ENCODE data around the gene SCNN1A.

SCNN1A gene

DNA sequence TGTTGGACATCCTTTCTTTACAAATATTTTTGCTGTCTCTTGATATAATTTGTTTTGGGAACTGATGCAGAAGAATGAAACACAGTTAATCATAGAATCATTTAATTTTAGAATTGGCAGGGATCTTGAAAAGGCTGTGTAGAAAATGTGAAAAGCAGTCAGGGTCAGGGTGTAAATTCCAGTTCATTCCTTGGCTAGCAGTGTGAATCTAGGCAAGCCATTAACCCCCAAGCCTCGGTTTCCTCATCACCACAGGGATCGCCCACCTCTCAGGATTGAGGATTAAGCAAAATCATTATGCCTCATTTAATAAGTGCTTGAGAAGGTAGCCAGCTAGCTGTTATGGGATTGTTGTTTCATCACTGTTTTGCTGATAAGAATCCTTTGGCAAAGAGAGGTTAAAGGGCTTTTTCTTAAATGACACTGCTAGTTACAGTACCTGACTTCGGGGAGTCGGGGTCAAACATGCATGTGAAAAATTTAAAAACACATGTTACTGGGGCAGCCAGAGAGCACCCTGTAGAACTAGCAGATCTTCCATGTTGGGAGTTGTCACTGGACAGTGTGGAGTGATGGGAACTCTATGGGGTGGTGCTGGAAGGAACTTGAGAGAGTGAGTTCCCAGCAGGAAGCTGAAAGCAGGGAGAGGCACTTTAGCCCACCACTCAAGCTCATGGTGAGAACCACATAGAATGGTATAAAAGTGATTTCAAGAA is 44.2 kb downstream of the SCNN1A start:
- no peak for DNase-seq

DNA sequence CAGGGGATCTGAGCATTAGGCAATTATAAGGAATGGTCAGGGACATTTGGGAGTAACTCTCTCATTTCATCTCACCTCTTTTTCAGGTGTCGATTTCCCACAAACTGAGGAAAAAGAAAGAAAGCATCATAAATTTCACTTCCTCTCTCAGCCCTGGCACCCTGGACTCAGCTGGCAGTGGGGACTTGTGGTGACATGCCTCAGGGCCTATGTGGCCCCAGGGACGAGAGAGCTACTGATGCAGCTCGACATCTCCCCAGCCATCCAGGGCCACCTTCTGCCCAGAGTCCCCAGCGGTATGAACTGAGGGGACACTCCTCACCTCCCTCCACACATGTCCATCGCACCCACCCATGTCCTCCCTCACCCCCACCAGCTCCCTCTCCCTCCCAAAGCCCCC is 45.2 kb downstream of the SCNN1A start:
- no peak for DNase-seq

DNA sequence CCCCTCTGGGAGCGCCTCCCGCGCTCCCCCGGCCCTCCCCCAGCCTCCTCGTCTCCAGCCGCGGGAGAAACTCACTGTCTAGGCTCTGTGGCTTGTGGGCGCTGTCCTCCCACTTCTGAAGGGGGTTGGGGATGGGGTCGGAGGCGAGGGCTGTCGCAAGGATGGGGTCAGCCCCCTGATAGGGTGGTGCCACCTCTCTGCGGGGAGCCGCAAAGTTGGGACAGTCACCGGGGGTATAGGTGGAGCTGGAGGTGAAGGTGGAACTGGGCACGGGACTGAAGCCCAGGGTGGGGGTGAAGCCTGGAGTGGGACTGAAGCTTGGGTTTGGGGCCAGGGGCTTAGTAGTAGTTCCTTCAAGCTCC is 45.7 kb downstream of the SCNN1A start:
- DNase-seq: no peak

DNA sequence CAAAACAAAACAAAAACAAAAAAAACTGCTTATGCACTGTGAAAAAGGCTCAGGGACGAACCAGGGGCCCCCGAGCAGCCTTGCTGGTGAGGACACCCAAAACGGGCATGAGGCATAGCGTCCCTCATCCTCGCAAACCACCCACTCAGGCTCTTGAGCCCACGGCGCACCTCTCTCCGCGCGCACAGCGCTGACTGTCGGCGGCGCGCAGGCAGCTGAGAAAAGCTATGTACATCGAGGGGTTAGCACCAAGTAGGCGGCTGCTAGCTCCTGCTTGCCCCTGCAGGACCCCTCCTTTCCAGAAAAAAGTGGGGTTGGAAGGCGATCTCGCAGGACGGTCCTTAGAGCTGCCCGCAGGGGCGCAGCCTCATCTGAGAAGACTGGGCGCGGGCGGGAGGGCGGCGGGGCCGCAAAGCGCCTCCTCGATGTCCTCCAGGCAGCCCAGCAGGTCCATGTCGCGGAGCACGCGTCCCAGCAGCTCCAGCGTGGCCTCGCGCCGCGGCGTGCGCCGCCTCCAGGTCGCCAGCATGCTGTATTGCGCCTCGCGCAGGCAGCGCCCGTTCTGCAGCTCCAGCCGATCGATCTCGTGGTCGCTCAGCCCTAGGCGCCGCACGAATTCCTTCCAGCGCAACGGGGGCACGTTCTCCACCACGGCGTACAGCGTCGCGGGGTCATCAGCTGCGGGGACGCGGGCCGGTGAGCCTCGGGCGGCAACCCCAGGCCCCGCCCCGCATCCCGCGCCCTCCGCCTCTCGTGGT is 46.2 kb downstream of the SCNN1A start:
- DNase-seq: no peak

DNA sequence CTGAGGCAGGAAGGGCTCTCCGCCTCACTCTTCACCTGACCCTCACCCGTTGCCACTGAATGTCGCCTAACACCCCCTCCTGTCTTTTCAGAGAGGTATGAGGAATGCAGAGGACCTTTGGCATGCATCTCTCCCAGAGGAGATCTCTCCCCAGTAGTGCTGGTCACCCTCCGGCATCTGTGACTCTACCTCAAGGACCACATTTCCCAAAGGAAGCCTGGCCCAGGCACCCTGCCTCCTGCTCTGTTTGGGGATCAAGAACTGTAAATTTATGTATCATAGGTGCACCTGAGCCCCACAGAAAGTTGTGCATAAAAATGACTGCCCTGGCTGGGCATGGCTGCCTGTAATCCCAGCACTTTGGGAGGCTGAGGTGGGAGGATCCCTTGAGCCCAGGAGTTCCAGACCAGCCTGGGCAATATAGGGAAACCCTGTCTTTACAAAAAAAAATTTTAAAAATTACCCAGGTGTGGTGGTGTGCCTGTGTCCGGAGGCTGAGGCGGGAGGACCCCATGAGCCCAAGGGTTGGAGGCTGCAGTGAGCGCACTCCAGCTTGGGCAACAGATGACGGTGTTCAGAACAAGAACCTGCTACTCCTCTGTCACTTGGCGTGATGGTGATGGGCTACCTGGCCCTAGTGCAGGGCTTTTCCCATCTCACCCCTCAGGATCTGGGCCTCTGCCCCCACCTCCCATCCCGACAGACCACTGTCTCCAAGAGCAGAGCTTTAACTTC is 47.2 kb downstream of the SCNN1A start:
- DNase-seq: no peak

DNA sequence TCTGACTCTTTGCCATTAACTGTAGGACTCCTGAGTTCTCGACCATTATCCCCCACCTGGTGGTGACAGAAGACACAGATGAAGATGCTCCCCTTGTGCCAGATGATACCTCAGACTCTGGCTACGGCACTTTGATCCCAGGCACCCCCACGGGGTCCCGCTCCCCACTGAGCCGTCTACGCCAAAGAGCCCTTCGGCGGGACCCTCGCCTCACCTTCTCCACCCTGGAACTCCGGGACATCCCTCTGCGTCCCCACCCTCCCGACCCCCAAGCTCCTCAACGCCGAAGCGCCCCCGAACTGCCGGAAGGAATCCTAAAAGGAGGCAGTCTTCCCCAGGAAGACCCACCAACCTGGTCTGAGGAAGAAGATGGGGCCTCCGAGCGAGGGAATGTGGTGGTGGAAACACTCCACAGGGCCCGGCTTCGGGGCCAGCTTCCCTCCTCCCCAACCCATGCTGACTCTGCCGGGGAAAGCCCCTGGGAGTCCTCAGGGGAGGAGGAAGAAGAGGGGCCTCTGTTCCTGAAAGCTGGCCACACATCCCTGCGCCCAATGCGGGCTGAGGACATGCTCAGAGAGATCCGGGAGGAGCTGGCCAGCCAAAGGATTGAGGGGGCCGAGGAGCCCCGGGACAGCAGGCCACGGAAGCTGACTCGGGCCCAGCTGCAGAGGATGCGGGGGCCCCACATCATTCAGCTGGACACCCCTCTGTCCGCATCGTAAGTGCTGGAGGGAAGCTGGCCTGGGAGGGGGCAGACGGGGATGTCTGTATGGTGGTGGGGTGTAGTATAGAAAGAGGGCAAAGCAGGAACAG is 47.9 kb downstream of the SCNN1A start:
- DNase-seq: no peak

DNA sequence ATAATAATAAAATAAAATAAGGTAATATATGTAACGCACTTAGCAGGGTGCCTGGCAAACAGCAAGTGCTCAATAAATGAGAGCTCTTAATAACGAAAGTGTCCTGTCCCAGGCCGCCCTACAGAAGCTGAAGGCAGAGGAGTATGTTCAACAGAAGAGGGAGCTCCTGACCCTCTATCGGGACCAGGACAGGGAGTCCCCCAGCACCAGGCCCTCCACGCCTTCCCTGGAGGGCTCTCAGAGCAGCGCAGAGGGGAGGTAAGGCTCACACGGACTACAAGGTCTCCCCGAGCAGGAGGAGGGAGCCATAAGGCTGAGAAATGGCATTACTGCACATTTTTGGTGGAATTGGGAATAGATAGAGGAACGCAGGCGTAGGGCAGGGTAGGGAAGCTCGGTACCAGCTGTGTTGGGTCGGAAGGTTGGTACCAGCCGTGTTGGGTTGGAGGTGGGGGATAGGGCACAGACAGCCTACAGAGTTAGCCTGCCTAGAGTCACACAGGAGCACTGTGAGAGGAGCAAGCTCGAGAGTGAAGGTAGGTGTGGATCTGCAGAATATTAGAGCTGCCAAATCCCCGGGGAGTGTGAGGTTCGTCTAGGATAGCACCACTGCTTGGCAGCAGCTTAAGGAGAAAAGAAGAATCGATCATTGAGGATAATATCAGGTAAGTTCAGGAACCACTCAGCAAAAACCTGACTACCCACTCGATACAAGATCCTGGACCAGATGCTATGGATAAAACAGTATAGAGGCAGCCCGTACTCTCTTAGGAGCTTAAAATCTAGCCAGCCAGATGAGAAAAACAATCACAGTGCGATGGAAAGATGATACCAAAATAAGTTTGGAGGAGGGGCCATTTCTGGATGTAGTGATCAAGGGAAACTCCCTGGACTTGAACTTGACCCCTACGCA is 48.8 kb downstream of the SCNN1A start:
- no peak for DNase-seq

DNA sequence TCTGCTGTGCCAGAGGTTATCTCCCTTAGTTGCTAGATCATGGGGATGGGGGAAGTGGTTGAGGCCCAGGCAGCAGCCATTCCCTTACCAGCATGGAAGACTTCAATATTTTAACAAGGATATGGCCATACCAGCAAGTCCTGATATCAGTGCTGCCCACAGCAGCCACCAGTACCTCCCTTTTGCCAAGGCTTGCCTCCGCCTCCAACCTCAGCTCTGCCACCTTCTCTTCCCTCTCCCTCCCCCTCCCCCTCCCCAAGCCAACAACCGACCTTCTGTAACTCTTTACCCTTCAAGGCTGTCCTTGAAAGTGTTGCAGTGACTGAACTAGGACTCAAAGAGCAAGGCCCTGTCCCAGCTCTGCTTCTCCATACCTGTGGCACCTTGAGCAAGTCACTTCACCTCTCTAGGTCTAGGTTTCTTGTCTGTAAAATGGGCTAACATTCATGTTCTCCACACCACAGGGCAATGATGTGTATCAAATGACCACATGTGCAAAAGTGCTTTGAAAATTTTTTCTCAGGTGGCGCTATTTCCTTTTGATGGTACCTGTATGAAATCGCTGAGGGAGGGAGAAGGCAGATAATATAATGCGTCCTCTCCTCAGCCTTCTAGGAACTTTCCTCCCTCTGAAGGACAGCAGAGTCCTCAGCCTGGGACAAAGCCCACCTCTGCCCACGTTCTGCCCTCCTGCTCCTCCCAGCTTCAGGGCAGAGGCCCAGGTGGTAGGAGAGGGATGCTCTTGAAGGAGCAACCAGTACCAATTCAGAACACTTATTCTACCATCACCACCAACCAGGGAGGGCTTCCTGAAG is 50.2 kb downstream of the SCNN1A start:
- DNase-seq: no peak

DNA sequence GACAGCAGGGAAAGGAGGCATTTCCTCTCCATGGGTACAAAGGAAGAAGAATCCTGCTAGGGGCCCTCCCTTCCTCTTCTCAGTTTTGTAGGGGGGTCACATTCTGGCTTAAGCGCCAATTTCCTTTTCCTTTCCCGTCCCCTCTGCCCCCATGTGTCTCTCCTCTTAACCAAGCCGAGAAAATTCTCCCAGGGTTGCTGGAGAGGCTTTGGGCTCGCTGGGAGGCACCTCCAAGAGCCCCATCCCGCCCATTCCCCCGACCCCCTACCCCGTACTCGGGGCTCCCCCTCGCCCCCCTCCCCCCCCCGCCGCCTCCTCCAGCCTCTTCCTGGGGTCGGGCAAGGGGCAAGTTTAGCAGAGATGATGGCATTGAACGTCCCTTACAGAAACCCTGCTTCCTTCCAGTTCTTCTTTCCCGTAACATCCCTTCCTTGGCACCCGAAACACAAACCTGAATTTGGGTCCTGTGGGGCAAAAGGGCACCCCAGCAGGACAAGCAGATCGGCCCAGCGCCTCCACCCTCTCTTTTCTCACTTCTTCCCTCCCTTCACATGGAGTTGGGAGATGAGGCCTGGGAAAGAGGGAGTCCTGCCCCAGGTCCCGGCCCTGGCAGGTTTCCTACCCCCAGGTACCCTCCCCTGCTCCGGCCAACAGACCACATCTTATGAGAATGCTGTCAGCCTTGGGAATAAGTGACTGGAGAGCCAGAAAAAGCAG is 51.2 kb downstream of the SCNN1A start:
- no peak for DNase-seq

DNA sequence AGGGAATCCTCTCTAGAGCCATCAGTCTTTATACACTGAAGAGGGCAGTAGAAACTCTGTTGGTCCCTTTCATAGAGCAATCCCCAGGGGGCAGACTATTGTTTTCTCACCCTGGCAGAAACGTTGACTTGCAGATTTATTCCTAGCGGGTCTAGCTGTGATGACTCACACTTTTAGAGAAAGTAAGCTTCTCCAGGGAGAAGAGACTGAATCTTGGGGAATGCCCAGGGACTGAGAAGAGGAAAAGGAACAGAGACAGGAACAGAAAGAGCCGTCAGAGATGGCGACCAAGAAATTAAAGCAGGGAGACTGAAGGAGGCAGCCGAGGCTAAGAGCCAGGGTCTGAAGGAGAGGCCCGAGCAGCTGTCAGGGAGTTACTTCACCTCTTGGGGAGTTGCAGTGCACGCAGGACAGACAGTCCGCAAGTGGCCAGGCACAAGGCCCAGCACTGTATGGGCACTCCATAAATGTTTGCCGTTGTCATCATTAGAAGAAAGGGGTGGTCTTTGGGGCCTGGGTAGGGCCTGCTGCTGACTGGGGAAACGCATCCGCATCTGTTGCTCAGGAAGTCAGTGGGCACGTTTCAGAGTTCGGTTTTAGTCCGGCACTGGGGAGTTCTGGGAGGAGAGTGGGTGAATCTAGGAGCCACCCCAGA is 51.9 kb downstream of the SCNN1A start:
- DNase-seq: peak; percentile 70

DNA sequence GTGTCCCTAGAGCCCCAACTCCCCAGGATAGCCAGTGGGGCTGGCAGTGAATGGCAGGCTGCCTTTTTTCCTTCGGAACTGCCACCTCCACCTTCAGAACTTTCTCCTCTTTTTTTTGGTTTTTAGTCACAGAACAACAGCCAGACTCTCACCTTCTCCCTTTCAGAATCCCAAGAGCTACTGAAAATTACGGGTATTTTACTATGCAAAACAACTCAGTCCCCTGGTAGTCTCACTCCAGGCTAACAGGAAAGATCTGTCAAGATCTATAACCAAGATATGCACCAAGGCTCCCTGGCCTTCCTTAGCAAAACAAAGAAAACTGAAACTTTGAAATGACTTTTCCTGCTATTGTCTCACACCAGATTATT is 52.4 kb downstream of the SCNN1A start:
- DNase-seq: no peak

DNA sequence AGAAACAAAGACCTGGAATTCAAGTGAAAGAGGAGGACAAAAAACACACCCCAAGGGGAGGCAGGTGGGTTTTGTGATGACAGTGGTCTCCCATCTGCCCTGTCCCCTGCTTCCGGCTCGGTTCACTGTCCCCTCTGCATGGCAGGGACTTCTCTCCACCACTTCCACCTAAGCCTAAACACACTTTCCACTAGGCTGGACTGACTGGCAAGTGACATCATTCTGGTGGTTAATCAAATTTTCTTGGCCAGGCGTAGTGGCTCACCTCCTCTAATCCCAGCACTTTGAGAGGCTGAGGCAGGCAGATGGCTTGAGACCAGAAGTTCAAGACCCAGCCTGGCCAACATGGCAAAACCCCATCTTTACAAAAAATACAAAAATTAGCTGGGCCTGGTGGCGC is 53.0 kb downstream of the SCNN1A start:
- DNase-seq: no peak

DNA sequence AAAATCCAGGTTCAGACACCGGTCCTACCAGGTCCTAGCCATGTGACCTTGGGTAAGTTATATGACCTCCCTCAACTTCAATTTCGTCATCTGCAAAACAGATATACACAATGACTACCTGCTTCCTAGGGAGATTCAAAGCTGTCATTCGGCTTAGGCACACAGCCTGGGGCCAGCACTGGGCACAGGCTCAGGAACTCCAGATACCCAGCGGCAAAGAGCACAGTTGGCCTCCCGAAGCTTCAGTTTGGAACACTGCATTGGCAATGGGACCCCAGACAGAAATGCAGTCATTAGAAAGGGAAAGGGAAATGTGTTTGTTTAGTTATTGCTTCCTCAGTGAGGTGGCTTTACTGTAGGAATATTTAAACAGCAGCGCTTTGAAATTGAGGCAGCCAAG is 53.5 kb downstream of the SCNN1A start:
- DNase-seq: no peak

DNA sequence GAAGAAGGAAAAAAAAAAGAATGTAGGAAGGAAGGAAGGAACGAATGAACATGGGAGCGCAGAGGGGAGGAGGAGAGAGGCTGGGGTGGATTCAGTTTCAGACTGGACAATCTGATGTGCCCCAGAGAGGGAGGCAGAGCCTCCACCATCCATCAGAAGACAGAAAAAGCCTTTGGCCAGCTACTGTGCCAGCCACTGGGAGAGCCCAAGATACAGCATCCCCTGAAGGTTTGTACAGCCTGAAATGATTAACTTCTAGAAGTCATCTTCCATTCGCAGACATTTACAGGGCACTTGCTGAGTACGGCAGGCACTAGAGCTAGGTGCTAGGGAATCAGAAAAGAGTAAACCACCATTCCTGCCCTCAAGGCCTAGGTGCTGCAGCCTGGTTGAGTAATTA is 55.9 kb downstream of the SCNN1A start:
- DNase-seq: no peak

DNA sequence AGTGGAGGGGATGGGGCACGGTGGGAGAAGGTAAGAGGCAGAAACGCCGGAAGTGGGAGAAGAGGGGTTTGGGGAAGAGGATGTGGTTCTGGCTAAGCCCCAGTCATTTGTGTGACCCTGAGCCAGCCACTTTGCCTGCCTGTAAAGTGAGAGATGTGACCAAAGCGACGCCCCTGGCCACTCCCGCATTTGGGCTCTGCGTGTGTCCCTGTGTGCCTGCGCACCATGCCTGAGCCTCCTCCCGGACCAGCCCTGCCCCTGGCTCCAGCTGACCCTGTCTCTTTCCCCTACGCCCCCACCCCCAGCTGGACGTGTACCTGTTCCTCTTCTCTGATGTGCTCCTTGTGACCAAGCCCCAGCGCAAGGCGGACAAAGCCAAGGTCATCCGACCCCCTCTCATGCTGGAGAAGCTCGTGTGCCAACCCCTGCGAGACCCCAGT is 56.9 kb downstream of the SCNN1A start:
- DNase-seq: no peak

DNA sequence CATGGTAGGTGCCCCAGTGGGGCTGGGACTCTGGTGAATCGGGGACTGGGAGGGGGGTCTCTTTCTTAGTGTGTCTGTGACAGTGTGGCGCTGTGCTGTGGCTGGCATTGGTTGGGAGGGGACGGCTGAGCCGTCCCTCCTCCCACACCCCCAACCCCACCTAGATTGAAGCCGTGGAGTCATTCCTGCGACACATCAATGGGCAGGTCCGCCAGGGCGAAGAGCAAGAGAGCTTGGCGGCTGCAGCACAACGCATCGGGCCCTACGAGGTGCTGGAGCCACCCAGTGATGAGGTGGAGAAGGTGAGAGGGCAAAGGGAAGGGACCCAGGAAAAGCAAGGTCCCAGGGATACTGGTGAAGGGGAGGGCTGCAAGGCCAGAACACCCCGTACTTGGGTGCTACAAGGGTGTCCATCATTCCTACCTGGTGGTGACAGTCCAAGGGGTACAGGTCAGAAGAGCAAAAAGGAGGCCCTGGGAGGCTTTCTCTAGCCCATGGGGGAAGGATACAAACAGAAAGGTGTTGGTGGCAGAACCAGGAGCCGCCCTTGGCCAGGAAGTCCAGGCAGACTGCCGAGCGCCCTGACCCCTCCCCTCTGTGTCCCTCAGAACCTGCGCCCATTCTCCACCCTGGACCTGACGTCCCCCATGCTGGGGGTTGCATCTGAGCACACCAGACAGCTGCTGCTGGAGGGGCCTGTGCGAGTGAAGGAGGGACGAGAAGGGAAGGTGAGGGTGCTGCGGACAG is 57.5 kb downstream of the SCNN1A start:
- no peak for DNase-seq

DNA sequence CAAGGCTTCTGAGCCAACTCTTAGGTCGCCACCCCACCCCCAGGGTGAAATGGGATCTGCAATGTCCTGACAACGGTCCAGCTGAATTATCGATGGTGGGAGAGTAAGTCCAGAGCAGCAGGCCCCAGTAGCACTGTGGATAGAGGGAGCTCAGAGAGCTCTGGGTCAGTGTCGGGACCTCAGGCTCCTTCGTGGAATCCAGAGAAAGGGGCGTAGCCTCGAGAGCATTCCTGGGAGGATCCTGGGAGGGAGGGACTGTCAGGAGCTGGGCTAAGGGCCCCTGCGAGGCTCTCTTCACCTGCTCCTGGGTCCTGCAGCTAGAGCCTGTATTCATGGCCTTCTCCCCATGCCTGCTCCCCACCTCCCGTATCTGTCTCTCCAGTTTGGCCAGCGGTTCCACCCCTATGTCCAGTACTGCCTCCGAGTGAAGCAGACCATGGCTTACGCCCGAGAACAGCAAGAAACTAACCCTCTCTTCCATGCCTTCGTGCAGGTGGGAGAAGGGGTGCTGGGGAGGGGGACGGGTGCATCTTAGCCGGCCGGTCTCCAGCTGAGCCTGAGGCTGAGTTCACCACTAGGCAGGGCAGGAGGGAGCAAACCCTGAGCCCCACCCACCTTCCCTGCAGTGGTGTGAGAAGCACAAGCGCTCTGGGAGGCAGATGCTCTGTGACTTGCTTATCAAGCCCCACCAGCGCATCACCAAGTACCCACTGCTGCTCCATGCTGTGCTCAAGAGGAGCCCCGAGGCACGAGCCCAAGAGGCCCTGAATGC is 58.3 kb downstream of the SCNN1A start:
- DNase-seq: no peak

Measured in CD4-positive, alpha-beta T cell treated with Interleukin-10 for 1 hour (primary cell).